PFSK-1 (cell line): ENCODE measurements around the gene TREX2.

ENCODE experiments used
- FOXP2 ChIP-seq: optimal IDR thresholded peaks from 2 replicates; pipeline ENCODE3; 2011; ENCODE audit warnings: borderline replicate concordance, control low read depth, inconsistent platforms; ENCODE audit not compliant: insufficient read depth; ENCODE audit errors: extremely low read length, extremely low read depth
- POLR2AphosphoS5 ChIP-seq: IDR thresholded peaks from 2 replicates; pipeline ENCODE4 v1.6.1; 2012; ENCODE audit warnings: low read depth, mild to moderate bottlenecking, control low read depth, low read length, moderate library complexity
- SIN3A ChIP-seq: IDR thresholded peaks from 2 replicates; pipeline ENCODE4 v1.6.1; 2012; ENCODE audit warnings: mild to moderate bottlenecking, low read length, moderate library complexity, borderline replicate concordance; ENCODE audit not compliant: insufficient read depth
- TAF1 ChIP-seq: IDR thresholded peaks from 2 replicates; pipeline ENCODE4 v1.6.1; 2012; ENCODE audit warnings: low read length, control low read depth, borderline replicate concordance; ENCODE audit not compliant: insufficient read depth
- TF ChIP-seq, protein P1 (sequence below), 2 experiments: IDR thresholded peaks; 2 replicates each; pipeline versions ENCODE4 v1.6.1 to v1.8.0; 2011 to 2012; ENCODE audit warnings: low read depth in 2 of 2, low read length in 2 of 2, control low read depth in 1 of 2, inconsistent platforms in 1 of 2, mild to moderate bottlenecking in 1 of 2, moderate library complexity in 1 of 2; ENCODE audit not compliant: insufficient read depth in 1 of 2

DNA sequence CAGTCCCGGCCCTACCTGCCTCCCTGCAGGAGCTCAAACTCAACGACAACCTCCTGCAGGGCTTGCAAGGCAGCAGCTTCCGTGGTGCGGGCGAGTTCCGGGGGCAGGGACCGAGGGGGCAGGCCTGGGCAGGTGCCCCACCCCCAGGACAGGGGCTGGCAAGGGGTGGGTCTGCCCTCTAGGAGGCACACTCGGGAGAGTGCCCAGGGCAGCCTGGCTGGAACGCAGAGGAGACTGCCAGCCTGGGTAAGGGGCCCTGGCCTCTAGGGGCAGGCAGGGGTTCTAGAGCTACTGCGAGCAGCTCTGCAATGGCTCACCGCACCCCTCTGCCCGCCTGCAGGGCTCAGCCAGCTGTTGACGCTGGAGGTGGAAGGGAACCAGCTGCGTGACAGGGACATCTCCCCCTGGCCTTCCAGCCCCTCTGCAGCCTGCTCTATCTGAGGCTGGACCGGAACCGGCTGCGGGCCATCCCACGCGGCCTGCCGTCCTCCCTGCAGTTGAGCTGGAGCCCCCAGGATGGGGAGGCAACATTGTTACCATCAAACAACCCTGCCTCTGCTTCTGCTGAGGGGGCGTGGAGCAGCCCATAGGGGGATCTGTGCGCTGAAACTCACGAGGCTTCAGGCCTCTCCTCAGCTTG is 36.6 kb upstream of the TREX2 start:
- TF ChIP-seq SIN3A (no peak), POLR2AphosphoS5 (no peak), TAF1 (no peak), FOXP2 (no peak)
- TF ChIP-seq, protein P1, sequence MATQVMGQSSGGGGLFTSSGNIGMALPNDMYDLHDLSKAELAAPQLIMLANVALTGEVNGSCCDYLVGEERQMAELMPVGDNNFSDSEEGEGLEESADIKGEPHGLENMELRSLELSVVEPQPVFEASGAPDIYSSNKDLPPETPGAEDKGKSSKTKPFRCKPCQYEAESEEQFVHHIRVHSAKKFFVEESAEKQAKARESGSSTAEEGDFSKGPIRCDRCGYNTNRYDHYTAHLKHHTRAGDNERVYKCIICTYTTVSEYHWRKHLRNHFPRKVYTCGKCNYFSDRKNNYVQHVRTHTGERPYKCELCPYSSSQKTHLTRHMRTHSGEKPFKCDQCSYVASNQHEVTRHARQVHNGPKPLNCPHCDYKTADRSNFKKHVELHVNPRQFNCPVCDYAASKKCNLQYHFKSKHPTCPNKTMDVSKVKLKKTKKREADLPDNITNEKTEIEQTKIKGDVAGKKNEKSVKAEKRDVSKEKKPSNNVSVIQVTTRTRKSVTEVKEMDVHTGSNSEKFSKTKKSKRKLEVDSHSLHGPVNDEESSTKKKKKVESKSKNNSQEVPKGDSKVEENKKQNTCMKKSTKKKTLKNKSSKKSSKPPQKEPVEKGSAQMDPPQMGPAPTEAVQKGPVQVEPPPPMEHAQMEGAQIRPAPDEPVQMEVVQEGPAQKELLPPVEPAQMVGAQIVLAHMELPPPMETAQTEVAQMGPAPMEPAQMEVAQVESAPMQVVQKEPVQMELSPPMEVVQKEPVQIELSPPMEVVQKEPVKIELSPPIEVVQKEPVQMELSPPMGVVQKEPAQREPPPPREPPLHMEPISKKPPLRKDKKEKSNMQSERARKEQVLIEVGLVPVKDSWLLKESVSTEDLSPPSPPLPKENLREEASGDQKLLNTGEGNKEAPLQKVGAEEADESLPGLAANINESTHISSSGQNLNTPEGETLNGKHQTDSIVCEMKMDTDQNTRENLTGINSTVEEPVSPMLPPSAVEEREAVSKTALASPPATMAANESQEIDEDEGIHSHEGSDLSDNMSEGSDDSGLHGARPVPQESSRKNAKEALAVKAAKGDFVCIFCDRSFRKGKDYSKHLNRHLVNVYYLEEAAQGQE (IDR thresholded peaks at IDR 0.05; ENCODE audit: insufficient read depth in 1 of 2, low read depth in 2 of 2, low read length in 2 of 2) = no peak
